Measurements from ENCODE around the gene CATSPERZ. TPM values are rescaled to one million over a fixed set of nuclear protein-coding genes. Genes with fewer than 3 reads are reported as not detected.
A peak's percentile ranks its signal among the peaks of the same experiment; 100 is the strongest.
"Not testable (repeated sequence)": the region's sequence is repeated elsewhere in the genome, so short reads cannot be mapped to it uniquely, and the experiment has no call there.

The CATSPERZ gene
- polyA plus RNA-seq, 3 donors: 0.15 TPM; not detected in 1

GRCh38 chr11:64295760-64296159 lies 4.4 kb upstream of the CATSPERZ start:
- WGBS, 3 donors: 86 to 92% (median 87%) methylated on average over 4 of the region's 4 CpGs
- H3K27ac ChIP-seq (ENCODE audit: low read depth, low read length): no peak overlapping the region

- H3K27ac ChIP-seq (ENCODE audit: low read depth, low read length): no peak overlapping the region
- 26 to 50% (median 28%) methylated on average over 1 of the region's 1 CpG for WGBS, 3 donors
Measured at GRCh38 chr11:64296236-64296635, 3.9 kb upstream of the CATSPERZ start.

- WGBS, 3 donors: 16 to 19% (median 17%) methylated on average over 34 of the region's 34 CpGs
- H3K27ac ChIP-seq (ENCODE audit: low read depth, low read length): no peak overlapping the region
Measured at GRCh38 chr11:64296830-64297698, 3.1 kb upstream of the CATSPERZ start.

- H3K27ac ChIP-seq (ENCODE audit: low read depth, low read length): no peak overlapping the region
- 33 to 48% (median 41%) methylated on average over 18 of the region's 18 CpGs for WGBS, 3 donors
Measured at GRCh38 chr11:64297699-64298358, 2.3 kb upstream of the CATSPERZ start.

GRCh38 chr11:64298966-64299846 lies 952 bp upstream of the CATSPERZ start:
- WGBS, 3 donors: 3 to 5% (median 3%) methylated on average over 43 to 60 of the region's 60 CpGs
- H3K27ac ChIP-seq (ENCODE audit: low read depth, low read length): no peak overlapping the region

- WGBS, 3 donors: 78 to 82% (median 82%) methylated on average over 13 of the region's 13 CpGs
- no peak overlapping the region for H3K27ac ChIP-seq (ENCODE audit: low read depth, low read length)
Measured at GRCh38 chr11:64303109-64304031, 3.2 kb downstream of the CATSPERZ start.

GRCh38 chr11:64304032-64304315 lies 3.8 kb downstream of the CATSPERZ start:
- peak overlapping the region; percentile 44 for H3K27ac ChIP-seq (ENCODE audit: low read depth, low read length)
- WGBS, 3 donors: 51 to 67% (median 54%) methylated on average over 5 of the region's 5 CpGs

GRCh38 chr11:64304316-64305072 lies 4.3 kb downstream of the CATSPERZ start:
- WGBS, 3 donors: 1% methylated on average over 46 of the region's 46 CpGs
- peak overlapping the region; percentile 44 for H3K27ac ChIP-seq (ENCODE audit: low read depth, low read length)

- WGBS, 3 donors: 0 to 1% (median 0%) methylated on average over 52 to 81 of the region's 81 CpGs
Measured at GRCh38 chr11:64305075-64305690, 5.0 kb downstream of the CATSPERZ start, which contains the start of gene ESRRA. Gene ESRRA, plus strand, starts transcription at chr11:64305524. Its CDS starts 1,656 bp downstream, at chr11:64307180.

GRCh38 chr11:64305691-64306562 lies 5.8 kb downstream of the CATSPERZ start:
- peak overlapping the region; percentile 59 for H3K27ac ChIP-seq (ENCODE audit: low read depth, low read length)
- 1 to 2% (median 1%) methylated on average over 51 to 71 of the region's 71 CpGs for WGBS, 3 donors

More at GRCh38 chr11:64305075-64305690, 5.0 kb downstream of the CATSPERZ start, which contains the start of gene ESRRA:
- peak within 1 kb of the TSS; percentile 59 for H3K27ac ChIP-seq (ENCODE audit: low read depth, low read length)

GRCh38 chr11:64306563-64306875 lies 6.4 kb downstream of the CATSPERZ start:
- 17 to 31% (median 23%) methylated on average over 8 to 9 of the region's 9 CpGs for WGBS, 3 donors
- no peak overlapping the region for H3K27ac ChIP-seq (ENCODE audit: low read depth, low read length)

GRCh38 chr11:64306876-64307622 lies 6.9 kb downstream of the CATSPERZ start:
- WGBS, 3 donors: 58 to 74% (median 74%) methylated on average over 15 of the region's 15 CpGs
- no peak overlapping the region for H3K27ac ChIP-seq (ENCODE audit: low read depth, low read length)

GRCh38 chr11:64307795-64308194 lies 7.6 kb downstream of the CATSPERZ start:
- H3K27ac ChIP-seq (ENCODE audit: low read depth, low read length): not testable (repeated sequence)
- WGBS, 3 donors: 93 to 95% (median 94%) methylated on average over 5 of the region's 5 CpGs

GRCh38 chr11:64312947-64313346 lies 12.8 kb downstream of the CATSPERZ start:
- 88 to 98% (median 89%) methylated on average over 10 of the region's 10 CpGs for WGBS, 3 donors
- H3K27ac ChIP-seq (ENCODE audit: low read depth, low read length): peak overlapping the region; percentile 15

- WGBS, 3 donors: 61 to 75% (median 67%) methylated on average over 18 of the region's 18 CpGs
- H3K27ac ChIP-seq (ENCODE audit: low read depth, low read length): peak overlapping the region; percentile 54
Measured at GRCh38 chr11:64313491-64314145, 13.5 kb downstream of the CATSPERZ start.

Measured in adipose tissue (tissue), 3 donors.